Suprapubic skin (tissue), 4 donors: ENCODE data around the gene ZNF536. TPM values are rescaled to one million over a fixed set of nuclear protein-coding genes. Genes with fewer than 3 reads are reported as not detected.

Experiments used
- DNase-seq, 2 donors: peaks; one replicate each; pipeline ENCODE4 v3.0.0-alpha.2; 2019; ENCODE audit warnings: low spot score in 2 of 2
- H3K27ac ChIP-seq: fragments of 200-600 bp; sonication (generic); one replicate; pipeline ENCODE4 v1.5.1; 2019
- H3K27me3 ChIP-seq: fragments of 200-600 bp; sonication (generic); one replicate; pipeline ENCODE4 v1.5.1; 2019
- H3K36me3 ChIP-seq: fragments of 200-600 bp; sonication (generic); one replicate; pipeline ENCODE4 v1.5.1; 2019
- H3K4me1 ChIP-seq: fragments of 200-600 bp; sonication (generic); one replicate; pipeline ENCODE4 v1.5.1; 2019
- H3K4me3 ChIP-seq: fragments of 200-600 bp; sonication (generic); one replicate; pipeline ENCODE4 v1.5.1; 2019; ENCODE audit warnings: mild to moderate bottlenecking
- H3K9me3 ChIP-seq: fragments of 200-600 bp; sonication (generic); one replicate; pipeline ENCODE4 v1.5.1; 2019
- CTCF ChIP-seq, 2 donors: fragments of 200-600 bp in 1 of 2; fragments of 450-650 bp in 1 of 2; sonication (generic) in 1 of 2; IDR thresholded peaks; one replicate each; pipeline ENCODE4 v1.5.1; 2016 to 2019; ENCODE audit warnings: antibody characterized with exemption in 2 of 2, mild to moderate bottlenecking in 1 of 2, moderate library complexity in 1 of 2
- EP300 ChIP-seq: sonication (generic); formaldehyde crosslinking; IDR thresholded peaks from one replicate; pipeline ENCODE4 v1.6.1; 2017; ENCODE audit warnings: antibody characterized with exemption
- POLR2A ChIP-seq, 2 donors: fragments of 450-650 bp; IDR thresholded peaks; one replicate each; pipeline ENCODE4 v1.6.1; 2017; ENCODE audit warnings: antibody characterized with exemption in 2 of 2, mild to moderate bottlenecking in 2 of 2, moderate library complexity in 2 of 2
- POLR2AphosphoS5 ChIP-seq, 3 donors: sonication (generic); formaldehyde crosslinking; IDR thresholded peaks; one replicate each; pipeline ENCODE4 v1.6.1; 2017; ENCODE audit warnings: antibody characterized with exemption in 3 of 3
- WGBS: methylation state at CpG from one replicate; pipeline ENCODE4 v1.1.5; 2018; 5-methylcytosine and 5-hydroxymethylcytosine counted together
- total RNA-seq, 4 donors: library from RNA; depleted of rRNA; stranded (reverse); fragments of >200 nt; gene quantifications; one replicate each; pipeline ENCODE4 v1.1.0, GENCODE V29; 2016

The ZNF536 gene
- total RNA-seq, 4 donors from 2014 or later: 0.10 to 1.5 (median 0.51) TPM

GRCh38 chr19:30325676-30326392 lies 46.4 kb upstream of the ZNF536 start:
- H3K9me3 ChIP-seq: no peaks in the 10 kb centered on the region
- WGBS: 65% methylated on average over 11 of the region's 12 CpGs
- no peak overlapping the region for H3K4me3 ChIP-seq
- H3K27me3 ChIP-seq: no peaks in the 10 kb centered on the region
- no peaks in the 10 kb centered on the region for H3K36me3 ChIP-seq
- no peak overlapping the region for H3K27ac ChIP-seq
- DNase-seq: peak; percentile 38 to 70
- H3K4me1 ChIP-seq: peaks cover 4% of the 10 kb centered on the region
- TF ChIP-seq POLR2A (IDR thresholded peaks at IDR 0.05) (no peak), EP300 (no peak), POLR2AphosphoS5 (IDR thresholded peaks at IDR 0.05) (no peak), CTCF (IDR thresholded peaks at IDR 0.05) (no peak)

- no peak overlapping the region for H3K27ac ChIP-seq
- TF ChIP-seq POLR2A (IDR thresholded peaks at IDR 0.05) (no peak), CTCF (IDR thresholded peaks at IDR 0.05) (no peak), POLR2AphosphoS5 (IDR thresholded peaks at IDR 0.05) (no peak), EP300 (no peak)
- H3K36me3 ChIP-seq: no peaks in the 10 kb centered on the region
- no peaks in the 10 kb centered on the region for H3K9me3 ChIP-seq
- peak in 1 of 2 donors; percentile 14 for DNase-seq
- no peak overlapping the region for H3K4me3 ChIP-seq
- WGBS: 53% methylated on average over 11 of the region's 11 CpGs
- H3K4me1 ChIP-seq: peaks cover 4% of the 10 kb centered on the region
- no peaks in the 10 kb centered on the region for H3K27me3 ChIP-seq
Observed at GRCh38 chr19:30326393-30326710, 45.8 kb upstream of the ZNF536 start.

- whole genome bisulfite sequencing: 67% methylated on average over 3 of the region's 3 CpGs
- no peaks in the 10 kb centered on the region for H3K27me3 ChIP-seq
- no peak overlapping the region for H3K4me3 ChIP-seq
- H3K27ac ChIP-seq: no peak overlapping the region
- H3K36me3 ChIP-seq: no peaks in the 10 kb centered on the region
- peaks cover 4% of the 10 kb centered on the region for H3K4me1 ChIP-seq
- peak in 1 of 2 donors; percentile 3 for DNase-seq
- H3K9me3 ChIP-seq: no peaks in the 10 kb centered on the region
- TF ChIP-seq POLR2AphosphoS5 (IDR thresholded peaks at IDR 0.05): no peak
- TF ChIP-seq EP300: no peak
- no peak for TF ChIP-seq POLR2A (IDR thresholded peaks at IDR 0.05)
- TF ChIP-seq CTCF (IDR thresholded peaks at IDR 0.05): no peak
Observed at GRCh38 chr19:30327331-30327730, 44.9 kb upstream of the ZNF536 start.

- H3K4me1 ChIP-seq: peaks cover 4% of the 10 kb centered on the region
- no peaks in the 10 kb centered on the region for H3K27me3 ChIP-seq
- 87% methylated on average over 3 of the region's 3 CpGs for WGBS
- no peak overlapping the region for H3K27ac ChIP-seq
- TF ChIP-seq CTCF (IDR thresholded peaks at IDR 0.05) (no peak), POLR2A (IDR thresholded peaks at IDR 0.05) (no peak), EP300 (no peak), POLR2AphosphoS5 (IDR thresholded peaks at IDR 0.05) (no peak)
- H3K4me3 ChIP-seq: no peak overlapping the region
- H3K36me3 ChIP-seq: no peaks in the 10 kb centered on the region
- peak in 1 of 2 donors; percentile 27 for DNase-seq
- H3K9me3 ChIP-seq: no peaks in the 10 kb centered on the region
Observed at GRCh38 chr19:30328096-30328495, 44.1 kb upstream of the ZNF536 start.

GRCh38 chr19:30330266-30330665 lies 41.9 kb upstream of the ZNF536 start:
- no peak overlapping the region for H3K27ac ChIP-seq
- WGBS: 74% methylated on average over 4 of the region's 4 CpGs
- no peak for TF ChIP-seq EP300
- TF ChIP-seq POLR2AphosphoS5 (IDR thresholded peaks at IDR 0.05): no peak
- no peak for TF ChIP-seq CTCF (IDR thresholded peaks at IDR 0.05)
- TF ChIP-seq POLR2A (IDR thresholded peaks at IDR 0.05): no peak
- no peaks in the 10 kb centered on the region for H3K27me3 ChIP-seq
- no peak overlapping the region for H3K4me3 ChIP-seq
- H3K36me3 ChIP-seq: no peaks in the 10 kb centered on the region
- DNase-seq: peak; percentile 19 to 52
- peaks cover 4% of the 10 kb centered on the region for H3K4me1 ChIP-seq
- H3K9me3 ChIP-seq: no peaks in the 10 kb centered on the region
